OCI-LY7 (cell line): ENCODE data around the gene TUBB1. TPM values are rescaled to one million over a fixed set of nuclear protein-coding genes. Genes with fewer than 3 reads are reported as not detected.

Experiments used
- BruUV-seq: library from RNA; stranded (reverse); fragments of 400-500 nt; replicated peaks from 2 replicates; lab custom pipeline; 2021; lab: Mats Ljungman, UMichigan
- CTCF ChIA-PET: fragments of 300-600 bp; sonication (Branson Sonifier 250); formaldehyde crosslinking; loops from one replicate; lab custom pipeline; 2022; ENCODE audit warnings: antibody characterized with exemption; ENCODE audit not compliant: unreplicated experiment; lab: Charles Lee
- POLR2A ChIA-PET: fragments of 300-600 bp; sonication (Branson Sonifier 250); formaldehyde crosslinking; loops from one replicate; lab custom pipeline; 2022; ENCODE audit warnings: antibody characterized with exemption; lab: Charles Lee
- DNase-seq: peaks from one replicate; pipeline ENCODE4 v3.0.0-alpha.2; 2015; ENCODE audit warnings: low spot score
- H2AFZ ChIP-seq: fragments of 200-600 bp; sonication (generic), shearing (Covaris generic); 2 replicates; pipeline ENCODE4 v1.6.1; 2014; ENCODE audit warnings: mild to moderate bottlenecking, antibody characterized with exemption, low read length, moderate library complexity
- H3K27ac ChIP-seq: fragments of 200-600 bp; sonication (generic); 2 replicates; pipeline ENCODE4 v1.5.1; 2014; ENCODE audit warnings: mixed run types, low read depth, mild to moderate bottlenecking, moderate library complexity, low read length, inconsistent platforms; ENCODE audit not compliant: poor library complexity, severe bottlenecking
- H3K36me3 ChIP-seq: fragments of 200-600 bp; sonication (generic); 2 replicates; pipeline ENCODE4 v1.6.1; 2014; ENCODE audit warnings: mild to moderate bottlenecking, antibody characterized with exemption, low read length, moderate library complexity, mixed read lengths; ENCODE audit not compliant: insufficient read depth
- H3K4me1 ChIP-seq: fragments of 200-600 bp; sonication (generic); 2 replicates; pipeline ENCODE4 v1.5.1; 2014; ENCODE audit warnings: mild to moderate bottlenecking, low read length; ENCODE audit not compliant: insufficient read depth, poor library complexity, severe bottlenecking
- H3K4me2 ChIP-seq: fragments of 200-600 bp; sonication (generic); 2 replicates; pipeline ENCODE4 v1.6.1; 2014; ENCODE audit warnings: mild to moderate bottlenecking, low read length
- H3K4me3 ChIP-seq: fragments of 200-600 bp; sonication (generic); 2 replicates; pipeline ENCODE4 v1.5.1; 2014; ENCODE audit warnings: mild to moderate bottlenecking, low read depth, low read length; ENCODE audit not compliant: poor library complexity, severe bottlenecking
- H3K79me2 ChIP-seq: fragments of 200-600 bp; sonication (generic); 2 replicates; pipeline ENCODE4 v1.6.1; 2016; ENCODE audit warnings: low read depth, mild to moderate bottlenecking, low read length, moderate library complexity, mixed read lengths; ENCODE audit not compliant: insufficient read depth
- H3K9me2 ChIP-seq: fragments of 200-600 bp; sonication (generic); 2 replicates; pipeline ENCODE4 v1.6.1; 2016; ENCODE audit warnings: mild to moderate bottlenecking, low read length, mixed read lengths; ENCODE audit not compliant: insufficient read depth
- H3K9me3 ChIP-seq: fragments of 200-600 bp; sonication (generic); 2 replicates; pipeline ENCODE4 v1.6.1; 2014; ENCODE audit warnings: mild to moderate bottlenecking, mixed run types, low read length, mixed read lengths
- H4K20me1 ChIP-seq: fragments of 200-600 bp; sonication (generic); 2 replicates; pipeline ENCODE4 v1.6.1; 2014; ENCODE audit warnings: mild to moderate bottlenecking, antibody characterized with exemption, low read length, moderate library complexity, mixed read lengths; ENCODE audit not compliant: insufficient read depth
- EZH2phosphoT487 ChIP-seq: fragments of 200-600 bp; sonication (generic); IDR thresholded peaks from 2 replicates; pipeline ENCODE4 v1.6.1; 2018; ENCODE audit warnings: low read depth, borderline replicate concordance, mild to moderate bottlenecking, mixed run types, antibody characterized with exemption, low read length, moderate library complexity, mixed read lengths
- intact Hi-C: fragments of 100-400 bp; cut with micrococcal nuclease; formaldehyde crosslinking; loops from one replicate; pipeline ENCODE4 v1.10.0; 2022; ENCODE audit not compliant: unreplicated experiment
- total RNA-seq, 2 experiments: library from RNA; depleted of rRNA in 1 of 2; stranded (reverse); fragments of >200 nt in 1 of 2; shearing (Covaris generic) in 1 of 2; gene quantifications; 2 replicates each; pipeline ENCODE4 v1.2.3, GENCODE V29; 2014 to 2022
- TF ChIP-seq, protein P1 (sequence below): fragments of 200-600 bp; sonication (generic); conservative IDR thresholded peaks from 2 replicates; pipeline ENCODE4 v1.5.1; 2014; ENCODE audit warnings: mild to moderate bottlenecking, antibody characterized with exemption, low read length, moderate library complexity, mixed read lengths

Gene TUBB1
- total RNA-seq, 2 experiments from 2014 or later: 0.11 TPM; not detected in 1

DNA sequence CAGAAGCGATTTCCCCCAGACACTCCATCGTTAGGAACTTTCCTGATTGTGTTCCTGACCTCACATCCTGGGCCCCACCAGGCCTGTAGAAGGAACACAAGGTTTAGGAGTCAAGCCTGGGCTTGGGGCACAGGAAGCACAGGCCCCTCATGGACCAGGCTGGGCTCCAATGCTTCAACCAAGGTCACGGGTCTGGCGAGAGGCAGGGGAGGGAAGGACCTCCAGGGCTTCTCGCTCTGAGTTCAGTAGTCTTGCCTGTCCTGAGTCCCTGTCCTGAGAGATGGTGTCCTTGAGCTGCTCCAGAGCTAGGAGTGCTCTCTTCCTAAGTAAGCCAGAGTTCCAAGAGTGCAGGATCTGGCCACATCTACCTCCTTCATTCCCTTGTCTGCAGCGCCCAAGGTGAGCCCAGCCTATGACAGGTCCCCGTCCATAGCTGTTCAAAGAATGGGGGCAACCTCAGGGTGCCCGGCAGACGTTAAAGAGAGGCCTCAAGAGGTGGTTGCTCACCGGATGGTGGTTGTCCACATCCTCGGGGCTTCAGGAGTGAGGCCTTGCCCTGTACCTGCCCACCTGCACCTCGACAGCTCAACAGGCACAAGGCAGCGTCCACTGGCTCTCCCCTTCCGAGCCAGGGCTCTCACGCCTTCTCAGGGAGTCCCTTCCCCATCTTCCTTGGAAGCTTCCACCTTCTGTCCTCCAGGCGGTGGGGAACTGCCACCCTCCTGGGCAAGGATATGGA, 1.6 kb upstream of the TUBB1 start:
- no peaks in the 10 kb centered on the region for H4K20me1 ChIP-seq
- H3K4me2 ChIP-seq: no peak overlapping the region
- TF ChIP-seq, protein P1, sequence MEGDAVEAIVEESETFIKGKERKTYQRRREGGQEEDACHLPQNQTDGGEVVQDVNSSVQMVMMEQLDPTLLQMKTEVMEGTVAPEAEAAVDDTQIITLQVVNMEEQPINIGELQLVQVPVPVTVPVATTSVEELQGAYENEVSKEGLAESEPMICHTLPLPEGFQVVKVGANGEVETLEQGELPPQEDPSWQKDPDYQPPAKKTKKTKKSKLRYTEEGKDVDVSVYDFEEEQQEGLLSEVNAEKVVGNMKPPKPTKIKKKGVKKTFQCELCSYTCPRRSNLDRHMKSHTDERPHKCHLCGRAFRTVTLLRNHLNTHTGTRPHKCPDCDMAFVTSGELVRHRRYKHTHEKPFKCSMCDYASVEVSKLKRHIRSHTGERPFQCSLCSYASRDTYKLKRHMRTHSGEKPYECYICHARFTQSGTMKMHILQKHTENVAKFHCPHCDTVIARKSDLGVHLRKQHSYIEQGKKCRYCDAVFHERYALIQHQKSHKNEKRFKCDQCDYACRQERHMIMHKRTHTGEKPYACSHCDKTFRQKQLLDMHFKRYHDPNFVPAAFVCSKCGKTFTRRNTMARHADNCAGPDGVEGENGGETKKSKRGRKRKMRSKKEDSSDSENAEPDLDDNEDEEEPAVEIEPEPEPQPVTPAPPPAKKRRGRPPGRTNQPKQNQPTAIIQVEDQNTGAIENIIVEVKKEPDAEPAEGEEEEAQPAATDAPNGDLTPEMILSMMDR: no peak
- TF ChIP-seq EZH2phosphoT487: no peak
- H3K9me3 ChIP-seq: no peaks in the 10 kb centered on the region
- ChIA-PET CTCF (interaction anchor here (1.4 kb wide), 1 partner anchor 26 kb away, joined by 4 read pairs; no protein-coding TSS in a partner anchor), POLR2A (interaction anchor here (0.7 to 1.9 kb wide), 6 partner anchors 8 to 35 kb away, joined by 3 to 8 read pairs (median 4); no protein-coding TSS in a partner anchor)
- no TSS peak for BruUV-seq
- H3K9me2 ChIP-seq: no peaks in the 10 kb centered on the region
- DNase-seq: no peak
- intact Hi-C loops: no loop called here
- no peak overlapping the region for H3K4me3 ChIP-seq
- peaks cover 17% of the 10 kb centered on the region for H3K4me1 ChIP-seq
- H3K36me3 ChIP-seq: peaks cover 6% of the 10 kb centered on the region
- no peaks in the 10 kb centered on the region for H3K79me2 ChIP-seq
- no peak overlapping the region for H2AFZ ChIP-seq
- H3K27ac ChIP-seq: no peak overlapping the region

DNA sequence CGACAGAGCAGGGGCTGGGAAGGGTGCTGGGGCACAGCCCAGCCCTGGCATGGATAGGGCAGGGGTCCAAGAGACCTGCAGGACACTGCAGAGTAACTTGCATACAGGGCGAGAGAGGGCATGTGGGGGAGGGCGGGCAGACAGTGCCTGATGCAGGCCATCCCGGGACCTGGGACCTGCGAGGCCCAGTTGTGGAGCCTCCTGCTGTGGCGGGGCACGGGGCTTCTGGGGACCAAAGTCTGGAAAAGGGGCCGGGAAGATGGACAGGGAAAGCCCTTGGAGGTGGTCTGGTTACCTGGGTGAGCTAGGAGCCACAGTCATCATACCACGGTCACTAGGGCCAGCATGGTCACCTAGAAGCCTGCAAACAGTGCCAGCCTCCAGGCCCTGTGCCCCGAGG, 412 bp upstream of the TUBB1 start:
- no peaks in the 10 kb centered on the region for H4K20me1 ChIP-seq
- no TSS peak for BruUV-seq
- no peak overlapping the region for H3K4me3 ChIP-seq
- intact Hi-C loops: no loop called here
- no peak overlapping the region for H2AFZ ChIP-seq
- POLR2A ChIA-PET: interaction anchor here (1.0 kb wide), 1 partner anchor 13 kb away, joined by 8 read pairs; the partner anchor contains the start of gene ATP5F1E
- H3K36me3 ChIP-seq: peaks cover 17% of the 10 kb centered on the region
- no peak overlapping the region for H3K27ac ChIP-seq
- H3K4me2 ChIP-seq: no peak overlapping the region
- no peak for TF ChIP-seq EZH2phosphoT487
- TF ChIP-seq, protein P1: no peak
- H3K79me2 ChIP-seq: no peaks in the 10 kb centered on the region
- H3K4me1 ChIP-seq: peaks cover 17% of the 10 kb centered on the region
- DNase-seq: no peak
- CTCF ChIA-PET: no interaction called here
- no peaks in the 10 kb centered on the region for H3K9me2 ChIP-seq
- H3K9me3 ChIP-seq: no peaks in the 10 kb centered on the region
